Body of pancreas (tissue), 4 donors: Measurements from ENCODE around the gene HDAC7. TPM values are rescaled to one million over a fixed set of nuclear protein-coding genes. Genes with fewer than 3 reads are reported as not detected.

Experiments used
- ATAC-seq: fragments of 150-250 bp; one replicate; pipeline ENCODE4 v1.9.1; 2016
- DNase-seq, 4 donors: peaks; one replicate each; pipeline ENCODE4 v3.0.0-alpha.2; 2019
- H3K27ac ChIP-seq, 4 donors: fragments of 200-600 bp; sonication (generic); 1 replicate in 3 of 4; 2 replicates in 1 of 4; pipeline versions ENCODE4 v1.5.1 to v1.6.1; 2016 to 2019; ENCODE audit warnings: mild to moderate bottlenecking in 1 of 4, mixed read lengths in 1 of 4, moderate library complexity in 1 of 4
- H3K27me3 ChIP-seq, 2 donors: fragments of 200-600 bp; sonication (generic); one replicate each; pipeline ENCODE4 v1.6.0; 2016; ENCODE audit warnings: mild to moderate bottlenecking in 1 of 2
- H3K36me3 ChIP-seq, 2 donors: fragments of 200-600 bp; sonication (generic); replicated peaks in 1 of 2; 2 replicates each; pipeline ENCODE4 v1.5.1; 2016; ENCODE audit warnings: low read depth in 2 of 2; ENCODE audit not compliant: insufficient read depth in 1 of 2
- H3K4me1 ChIP-seq: fragments of 200-600 bp; sonication (generic); one replicate; pipeline ENCODE4 v1.6.0; 2016
- H3K4me3 ChIP-seq, 2 donors: fragments of 200-600 bp; sonication (generic); 1 replicate in 1 of 2; 2 replicates in 1 of 2; pipeline ENCODE4 v1.5.1; 2016 to 2019
- H3K9me3 ChIP-seq, 3 donors: fragments of 200-600 bp; sonication (generic); 1 replicate in 2 of 3; 2 replicates in 1 of 3; pipeline ENCODE4 v1.5.1; 2016
- CTCF ChIP-seq, 7 experiments: fragments of 450-650 bp in 4 of 7; fragments of 200-600 bp in 3 of 7; sonication (generic) in 3 of 7; IDR thresholded peaks; one replicate each; pipeline ENCODE4 v1.5.1; 2016 to 2019; ENCODE audit warnings: antibody characterized with exemption in 7 of 7
- POLR2A ChIP-seq, 3 donors: fragments of 450-650 bp; IDR thresholded peaks; one replicate each; pipeline ENCODE4 v1.6.1; 2016; ENCODE audit warnings: antibody characterized with exemption in 3 of 3, mild to moderate bottlenecking in 2 of 3
- WGBS, 2 donors: methylation state at CpG; one replicate each; pipeline ENCODE4 v1.1.5; 2017; 5-methylcytosine and 5-hydroxymethylcytosine counted together
- intact Hi-C: fragments of 100-400 bp; cut with DNase I; formaldehyde crosslinking; loops from one replicate; pipeline ENCODE4 v1.15.1; 2023
- total RNA-seq, 2 donors: library from RNA; depleted of rRNA; stranded (reverse); fragments of >200 nt; gene quantifications; one replicate each; pipeline ENCODE4 v1.1.0, GENCODE V29; 2016

The HDAC7 gene
- total RNA-seq, 2 donors from 2014 or later = 26.2 to 26.7 TPM

DNA sequence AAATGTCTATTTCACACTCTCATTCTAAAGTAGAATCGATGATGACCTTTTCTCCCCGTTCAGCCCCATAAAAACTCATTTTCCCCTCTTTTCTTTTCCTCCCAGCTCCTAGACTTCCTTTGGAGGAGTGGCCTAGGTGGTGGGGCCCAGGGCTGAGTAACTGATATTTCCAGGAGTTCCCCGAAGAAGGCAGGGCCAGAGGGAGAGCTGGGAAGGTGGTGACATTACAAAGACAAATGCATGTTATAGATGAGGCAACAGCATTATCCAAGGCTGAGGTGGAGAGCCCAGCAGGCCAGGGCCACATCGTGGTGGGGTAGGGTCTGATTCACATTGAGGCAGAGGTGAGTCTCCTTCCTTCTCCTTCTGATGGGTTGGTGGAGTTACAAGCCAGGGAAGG, 22.2 kb upstream of the HDAC7 start:
- 60 to 61% methylated on average over 4 of the region's 4 CpGs for WGBS, 2 donors
- H3K36me3 ChIP-seq = no peaks in the 10 kb centered on the region
- no peak overlapping the region for H3K27ac ChIP-seq
- ATAC-seq = no peak
- peaks cover 8% of the 10 kb centered on the region for H3K4me1 ChIP-seq
- no peak for DNase-seq
- no peak overlapping the region for H3K4me3 ChIP-seq
- intact Hi-C loops = loop anchor here (5.0 kb wide), 1 partner anchor 45 kb away; no protein-coding TSS in a partner anchor
- TF ChIP-seq POLR2A (IDR thresholded peaks at IDR 0.05) = no peak
- no peak for TF ChIP-seq CTCF (IDR thresholded peaks at IDR 0.05)
- no peaks in the 10 kb centered on the region for H3K9me3 ChIP-seq
- no peaks in the 10 kb centered on the region for H3K27me3 ChIP-seq

DNA sequence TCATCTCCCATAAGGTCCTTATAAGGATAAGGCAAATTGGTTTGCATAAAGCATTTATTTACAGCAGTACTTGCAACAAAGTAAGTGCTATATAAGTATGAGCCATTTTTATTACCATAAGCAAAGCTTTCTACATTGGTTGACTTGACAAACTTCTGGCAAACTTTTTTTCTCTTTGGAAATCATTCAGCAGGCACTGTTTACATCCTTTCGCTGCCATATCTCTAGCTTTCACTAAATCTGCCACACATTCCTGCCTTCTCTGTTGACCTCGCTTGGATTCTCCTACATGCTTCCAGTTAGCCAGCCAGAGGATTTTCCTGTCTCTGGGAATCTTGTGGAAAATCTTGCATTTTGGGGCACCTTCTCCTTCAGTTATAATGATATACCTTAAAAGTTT, 21.8 kb upstream of the HDAC7 start:
- H3K27me3 ChIP-seq = no peaks in the 10 kb centered on the region
- no peaks in the 10 kb centered on the region for H3K9me3 ChIP-seq
- no peaks in the 10 kb centered on the region for H3K36me3 ChIP-seq
- DNase-seq (no peak), ATAC-seq (no peak)
- H3K4me1 ChIP-seq = peaks cover 8% of the 10 kb centered on the region
- intact Hi-C loops = loop anchor here (5.0 kb wide), 1 partner anchor 44 kb away; no protein-coding TSS in a partner anchor
- no peak overlapping the region for H3K27ac ChIP-seq
- H3K4me3 ChIP-seq = no peak overlapping the region
- no peak for TF ChIP-seq POLR2A (IDR thresholded peaks at IDR 0.05)
- no peak for TF ChIP-seq CTCF (IDR thresholded peaks at IDR 0.05)
- 36 to 38% methylated on average over 2 of the region's 2 CpGs for WGBS, 2 donors

GRCh38 chr12:47840571-47840970, 20.9 kb upstream of the HDAC7 start:
- no peak for ATAC-seq
- peaks cover 8% of the 10 kb centered on the region for H3K4me1 ChIP-seq
- intact Hi-C loops = loop anchor here (5.0 kb wide), 1 partner anchor 43 kb away; no protein-coding TSS in a partner anchor

GRCh38 chr12:47839214-47839876, 19.6 kb upstream of the HDAC7 start:
- Histone ChIP-seq H3K27ac (no peak overlapping the region), H3K4me3 (no peak overlapping the region), H3K27me3 (no peaks in the 10 kb centered on the region), H3K9me3 (no peaks in the 10 kb centered on the region), H3K4me1 (peaks cover 8% of the 10 kb centered on the region), H3K36me3 (no peaks in the 10 kb centered on the region)
- no peak for DNase-seq
- intact Hi-C loops = loop anchor here (5.0 kb wide), 1 partner anchor 57 kb away; no protein-coding TSS in a partner anchor
- WGBS, 2 donors = 60 to 76% methylated on average over 8 of the region's 8 CpGs
- ATAC-seq = no peak
- TF ChIP-seq POLR2A (IDR thresholded peaks at IDR 0.05) (no peak), CTCF (IDR thresholded peaks at IDR 0.05) (no peak)

More at GRCh38 chr12:47840571-47840970, 20.9 kb upstream of the HDAC7 start:
- TF ChIP-seq CTCF (IDR thresholded peaks at IDR 0.05) (no peak), POLR2A (IDR thresholded peaks at IDR 0.05) (no peak)
- Histone ChIP-seq H3K9me3 (no peaks in the 10 kb centered on the region), H3K36me3 (no peaks in the 10 kb centered on the region), H3K27ac (no peak overlapping the region), H3K4me3 (no peak overlapping the region), H3K27me3 (no peaks in the 10 kb centered on the region)
- 86 to 90% methylated on average over 1 of the region's 1 CpG for WGBS, 2 donors
- no peak for DNase-seq
